Trophoblast cell (in vitro differentiated cells and primary cell): ENCODE results near the gene SEMA4D.

Experiments
- DNase-seq, 2 donors: peaks; one replicate each; pipeline ENCODE4 v3.0.0-alpha.2; 2016
- H2AFZ ChIP-seq: 2 replicates; pipeline ENCODE4 v1.6.1; 2013; ENCODE audit warnings: low read length, moderate library complexity, mild to moderate bottlenecking; ENCODE audit not compliant: insufficient read depth, poor library complexity
- H2AK5ac ChIP-seq: 2 replicates; pipeline ENCODE4 v1.6.1; 2013; ENCODE audit warnings: mild to moderate bottlenecking, low read length
- H2BK120ac ChIP-seq: 2 replicates; pipeline ENCODE4 v1.6.1; 2013; ENCODE audit warnings: low read length, mild to moderate bottlenecking, moderate library complexity; ENCODE audit not compliant: insufficient read depth, poor library complexity
- H2BK12ac ChIP-seq: 2 replicates; pipeline ENCODE4 v1.6.1; 2013; ENCODE audit warnings: mild to moderate bottlenecking, low read length, moderate library complexity
- H2BK5ac ChIP-seq: 2 replicates; pipeline ENCODE4 v1.6.1; 2013; ENCODE audit warnings: low read length, low read depth, moderate library complexity, mild to moderate bottlenecking; ENCODE audit not compliant: poor library complexity
- H3K14ac ChIP-seq: 2 replicates; pipeline ENCODE4 v1.6.1; 2013; ENCODE audit warnings: mild to moderate bottlenecking, low read length
- H3K18ac ChIP-seq: 2 replicates; pipeline ENCODE4 v1.6.1; 2013; ENCODE audit warnings: mild to moderate bottlenecking, low read length
- H3K23ac ChIP-seq: 2 replicates; pipeline ENCODE4 v1.6.1; 2013; ENCODE audit warnings: low read length
- H3K27ac ChIP-seq: 2 replicates; pipeline ENCODE4 v1.5.1; 2013; ENCODE audit warnings: low read depth, mild to moderate bottlenecking, inconsistent platforms, low read length, moderate library complexity
- H3K27me3 ChIP-seq: 2 replicates; pipeline ENCODE4 v1.6.1; 2013; ENCODE audit warnings: inconsistent platforms, mild to moderate bottlenecking, low read length, moderate library complexity; ENCODE audit not compliant: insufficient read depth
- H3K36me3 ChIP-seq, 2 experiments: 1 replicate in 1 of 2; 2 replicates in 1 of 2; pipeline ENCODE4 v1.6.1; 2013; ENCODE audit warnings: low read length in 2 of 2, mild to moderate bottlenecking in 2 of 2, moderate library complexity in 1 of 2; ENCODE audit not compliant: insufficient read depth in 2 of 2, control insufficient read depth in 1 of 2
- H3K4ac ChIP-seq: 2 replicates; pipeline ENCODE4 v1.6.1; 2013; ENCODE audit warnings: low read depth, mild to moderate bottlenecking, low read length, moderate library complexity
- H3K4me1 ChIP-seq, 2 experiments: 1 replicate in 1 of 2; 2 replicates in 1 of 2; pipeline ENCODE4 v1.6.1; 2013; ENCODE audit warnings: low read length in 2 of 2, mild to moderate bottlenecking in 2 of 2, moderate library complexity in 1 of 2; ENCODE audit not compliant: insufficient read depth in 2 of 2, control insufficient read depth in 1 of 2
- H3K4me2 ChIP-seq: 2 replicates; pipeline ENCODE4 v1.6.1; 2013; ENCODE audit warnings: inconsistent platforms, mild to moderate bottlenecking, low read length, moderate library complexity
- H3K4me3 ChIP-seq: 2 replicates; pipeline ENCODE4 v1.5.1; 2013; ENCODE audit warnings: mild to moderate bottlenecking, low read depth, low read length, inconsistent platforms
- H3K79me1 ChIP-seq: one replicate; pipeline ENCODE4 v1.6.1; 2013; ENCODE audit warnings: low read length
- H3K79me2 ChIP-seq: 2 replicates; pipeline ENCODE4 v1.6.1; 2013; ENCODE audit warnings: low read length, mild to moderate bottlenecking; ENCODE audit not compliant: control insufficient read depth, insufficient read depth, poor library complexity
- H3K9ac ChIP-seq: 2 replicates; pipeline ENCODE4 v1.6.1; 2013; ENCODE audit warnings: mild to moderate bottlenecking, low read length
- H3K9me3 ChIP-seq: 2 replicates; pipeline ENCODE4 v1.6.1; 2013; ENCODE audit warnings: low read depth, mild to moderate bottlenecking, control low read depth, inconsistent platforms, low read length; ENCODE audit not compliant: insufficient read depth
- H4K12ac ChIP-seq: 2 replicates; pipeline ENCODE4 v1.6.1; 2013; ENCODE audit warnings: low read depth, mild to moderate bottlenecking, low read length, moderate library complexity
- H4K8ac ChIP-seq: 2 replicates; pipeline ENCODE4 v1.6.1; 2013; ENCODE audit warnings: low read depth, mild to moderate bottlenecking, low read length, moderate library complexity
- H4K91ac ChIP-seq: one replicate; pipeline ENCODE4 v1.6.1; 2013; ENCODE audit warnings: low read depth, mild to moderate bottlenecking, low read length, moderate library complexity
- WGBS: extraction: QIAGEN DNeasy Blood & Tissue Kit; methylation state at CpG from one replicate; pipeline ENCODE4 v1.1.7; 2013; ENCODE audit warnings: missing lambda C conversion rate; ENCODE audit not compliant: insufficient read length, insufficient coverage; ENCODE audit errors: extremely low coverage; 5-methylcytosine and 5-hydroxymethylcytosine counted together

SEMA4D gene

GRCh38 chr9:89395931-89396710 lies 101.8 kb downstream of the SEMA4D start:
- Histone ChIP-seq H3K36me3 (peaks cover 3 to 7% of the 10 kb centered on the region in 2 experiments), H3K4me3 (no peak overlapping the region), H3K14ac (no peak overlapping the region), H3K9me3 (no peaks in the 10 kb centered on the region), H4K91ac (no peak overlapping the region), H4K12ac (no peak overlapping the region), H3K79me1 (no peaks in the 10 kb centered on the region), H2AK5ac (no peak overlapping the region), H2BK5ac (no peak overlapping the region), H3K4me1 (no peaks in the 10 kb centered on the region), H3K23ac (no peak overlapping the region), H2AFZ (no peak overlapping the region), H3K4me2 (no peak overlapping the region), H4K8ac (no peak overlapping the region), H2BK120ac (no peak overlapping the region), H3K79me2 (no peaks in the 10 kb centered on the region), H3K27me3 (no peaks in the 10 kb centered on the region), H3K9ac (no peak overlapping the region), H3K4ac (no peak overlapping the region), H3K27ac (no peak overlapping the region), H2BK12ac (no peak overlapping the region), H3K18ac (no peak overlapping the region)
- no peak for DNase-seq
- no CpG with 5 or more reads among the region's 11 CpGs for WGBS

GRCh38 chr9:89394412-89394811 lies 103.5 kb downstream of the SEMA4D start:
- Histone ChIP-seq H4K12ac (no peak overlapping the region), H3K18ac (no peak overlapping the region), H3K27me3 (no peaks in the 10 kb centered on the region), H2BK5ac (no peak overlapping the region), H3K4me1 (no peaks in the 10 kb centered on the region), H3K14ac (no peak overlapping the region), H4K91ac (no peak overlapping the region), H3K79me2 (no peaks in the 10 kb centered on the region), H2BK12ac (no peak overlapping the region), H3K4ac (no peak overlapping the region), H4K8ac (no peak overlapping the region), H3K9ac (no peak overlapping the region), H3K79me1 (no peaks in the 10 kb centered on the region), H3K4me2 (no peak overlapping the region), H2AFZ (no peak overlapping the region), H2AK5ac (no peak overlapping the region), H3K27ac (no peak overlapping the region), H3K4me3 (no peak overlapping the region), H3K23ac (no peak overlapping the region), H3K36me3 (peaks cover 7 to 9% of the 10 kb centered on the region in 2 experiments), H3K9me3 (no peaks in the 10 kb centered on the region), H2BK120ac (no peak overlapping the region)
- no peak for DNase-seq
- WGBS, result no CpG with 5 or more reads among the region's 12 CpGs

- Histone ChIP-seq H3K36me3 (peaks cover 7 to 14% of the 10 kb centered on the region in 2 experiments), H3K4me2 (no peak overlapping the region), H3K79me1 (no peaks in the 10 kb centered on the region), H3K4me1 (no peaks in the 10 kb centered on the region), H3K4ac (no peak overlapping the region), H4K91ac (no peak overlapping the region), H2BK120ac (no peak overlapping the region), H2BK12ac (no peak overlapping the region), H3K9me3 (no peaks in the 10 kb centered on the region), H3K27ac (no peak overlapping the region), H3K4me3 (no peak overlapping the region), H4K12ac (no peak overlapping the region), H2AFZ (no peak overlapping the region), H3K23ac (no peak overlapping the region), H4K8ac (no peak overlapping the region), H3K14ac (no peak overlapping the region), H3K79me2 (no peaks in the 10 kb centered on the region), H2AK5ac (no peak overlapping the region), H2BK5ac (no peak overlapping the region), H3K18ac (no peak overlapping the region), H3K27me3 (no peaks in the 10 kb centered on the region), H3K9ac (no peak overlapping the region)
- DNase-seq, result no peak
- no CpG with 5 or more reads among the region's 6 CpGs for WGBS
Observed at GRCh38 chr9:89391585-89391984, 106.3 kb downstream of the SEMA4D start.

- no peak overlapping the region for H2BK120ac ChIP-seq
- no peak overlapping the region for H2AK5ac ChIP-seq
- no peak overlapping the region for H4K8ac ChIP-seq
- no peak overlapping the region for H2AFZ ChIP-seq
- H3K79me1 ChIP-seq, result no peaks in the 10 kb centered on the region
- peaks cover 0 to 12% of the 10 kb centered on the region in 2 experiments for H3K36me3 ChIP-seq
- no peak overlapping the region for H3K27ac ChIP-seq
- no peak overlapping the region for H3K23ac ChIP-seq
- no peak overlapping the region for H3K14ac ChIP-seq
- H2BK12ac ChIP-seq, result no peak overlapping the region
- no CpG with 5 or more reads among the region's 5 CpGs for WGBS
- no peak overlapping the region for H3K9ac ChIP-seq
- H3K4ac ChIP-seq, result no peak overlapping the region
- H3K9me3 ChIP-seq, result no peaks in the 10 kb centered on the region
- no peak overlapping the region for H3K18ac ChIP-seq
- H3K79me2 ChIP-seq, result no peaks in the 10 kb centered on the region
- H4K91ac ChIP-seq, result no peak overlapping the region
- H3K4me2 ChIP-seq, result no peak overlapping the region
- DNase-seq, result no peak
- H2BK5ac ChIP-seq, result no peak overlapping the region
- H3K27me3 ChIP-seq, result no peaks in the 10 kb centered on the region
- H3K4me3 ChIP-seq, result no peak overlapping the region
- no peak overlapping the region for H4K12ac ChIP-seq
- no peaks in the 10 kb centered on the region for H3K4me1 ChIP-seq
Observed at GRCh38 chr9:89390578-89391116, 107.3 kb downstream of the SEMA4D start.
